PFSK-1 (cell line): Measurements from ENCODE around the gene ATF7IP2.

Experiments
- POLR2AphosphoS5 ChIP-seq: IDR thresholded peaks from 2 replicates; pipeline ENCODE4 v1.6.1; 2012; ENCODE audit warnings: low read depth, mild to moderate bottlenecking, control low read depth, low read length, moderate library complexity
- TAF1 ChIP-seq: IDR thresholded peaks from 2 replicates; pipeline ENCODE4 v1.6.1; 2012; ENCODE audit warnings: low read length, control low read depth, borderline replicate concordance; ENCODE audit not compliant: insufficient read depth

DNA sequence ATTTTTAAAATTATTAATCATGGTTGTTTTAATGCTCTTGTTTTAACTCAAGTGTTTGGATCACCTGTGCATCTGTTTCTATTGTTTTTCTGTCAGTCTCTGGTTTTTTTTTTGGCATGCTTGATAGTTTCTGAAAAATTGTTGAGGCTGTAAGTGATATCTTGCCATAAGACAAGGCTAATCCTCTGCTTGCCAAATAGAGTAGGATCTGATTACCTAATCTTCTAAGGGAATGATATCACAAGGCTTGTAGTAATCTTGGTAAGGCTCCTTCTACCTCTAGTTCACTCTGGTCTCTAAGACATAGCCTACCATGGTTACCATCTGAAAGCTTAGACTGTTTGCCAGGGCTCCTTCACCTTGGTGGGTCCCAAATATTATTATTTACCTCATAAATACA, 81.0 kb downstream of the ATF7IP2 start:
- TF ChIP-seq TAF1 (no peak), POLR2AphosphoS5 (no peak)
